Head of caudate nucleus (tissue), 42 donors: ENCODE results near the gene AFAP1.
A peak's percentile ranks its signal among the peaks of the same experiment; 100 is the strongest.
"Not testable (repeated sequence)": the region's sequence is repeated elsewhere in the genome, so short reads cannot be mapped to it uniquely, and the experiment has no call there.

Source experiments
- DNase-seq, 42 donors: peaks; one replicate each; pipeline versions ENCODE4 v3.0.0 to v3.0.0-alpha.2; 2020 to 2021; ENCODE audit warnings: mixed read lengths in 7 of 42
- intact Hi-C: fragments of 100-400 bp; cut with DNase I; formaldehyde crosslinking; loops from one replicate; pipeline ENCODE4 v1.15.0; 2022

The AFAP1 gene

GRCh38 chr4:7929118-7929951, 10.3 kb downstream of the AFAP1 start:
- DNase-seq = peak in 26 of 42 donors; percentile 19 to 76 (median 45)
- intact Hi-C loops = no loop called here

GRCh38 chr4:7928711-7929110, 10.9 kb downstream of the AFAP1 start:
- intact Hi-C loops = no loop called here
- DNase-seq = peak in 1 of 42 donors; percentile 34

- intact Hi-C loops = no loop called here
- no peak for DNase-seq
Measured at GRCh38 chr4:7926822-7927221, 12.8 kb downstream of the AFAP1 start.

GRCh38 chr4:7924570-7924969, 15.1 kb downstream of the AFAP1 start:
- intact Hi-C loops = no loop called here
- no peak for DNase-seq

- DNase-seq = no peak
- intact Hi-C loops = no loop called here
Measured at GRCh38 chr4:7924163-7924562, 15.5 kb downstream of the AFAP1 start.

GRCh38 chr4:7922466-7922865, 17.2 kb downstream of the AFAP1 start:
- no peak for DNase-seq
- intact Hi-C loops = no loop called here

GRCh38 chr4:7918981-7919380, 20.7 kb downstream of the AFAP1 start:
- DNase-seq = no peak
- intact Hi-C loops = no loop called here

GRCh38 chr4:7918187-7918586, 21.5 kb downstream of the AFAP1 start:
- not testable (repeated sequence) for DNase-seq

GRCh38 chr4:7917669-7918068, 22.0 kb downstream of the AFAP1 start:
- intact Hi-C loops = no loop called here
- DNase-seq = no peak

More at GRCh38 chr4:7918187-7918586, 21.5 kb downstream of the AFAP1 start:
- intact Hi-C loops = not testable (repeated sequence)

- intact Hi-C loops = no loop called here
- DNase-seq = no peak
Measured at GRCh38 chr4:7915875-7916242, 23.8 kb downstream of the AFAP1 start.

- intact Hi-C loops = no loop called here
- DNase-seq = no peak
Measured at GRCh38 chr4:7912826-7913225, 26.8 kb downstream of the AFAP1 start.

GRCh38 chr4:7910952-7911578, 28.6 kb downstream of the AFAP1 start:
- DNase-seq = no peak
- intact Hi-C loops = no loop called here

- no peak for DNase-seq
- intact Hi-C loops = no loop called here
Measured at GRCh38 chr4:7910263-7910896, 29.3 kb downstream of the AFAP1 start.

- no peak for DNase-seq
- intact Hi-C loops = no loop called here
Measured at GRCh38 chr4:7909463-7910262, 30.0 kb downstream of the AFAP1 start.

GRCh38 chr4:7908668-7909067, 31.0 kb downstream of the AFAP1 start:
- intact Hi-C loops = no loop called here
- no peak for DNase-seq

- DNase-seq = no peak
- intact Hi-C loops = no loop called here
Measured at GRCh38 chr4:7907142-7907541, 32.5 kb downstream of the AFAP1 start.

- DNase-seq = no peak
- intact Hi-C loops = no loop called here
Measured at GRCh38 chr4:7906171-7906701, 33.4 kb downstream of the AFAP1 start.

- intact Hi-C loops = no loop called here
- peak in 34 of 42 donors; percentile 8 to 88 (median 57) for DNase-seq
Measured at GRCh38 chr4:7904952-7905915, 34.4 kb downstream of the AFAP1 start.
